H1 (cell line): Measurements from ENCODE around the gene PDE4C. TPM values are rescaled to one million over a fixed set of nuclear protein-coding genes. Genes with fewer than 3 reads are reported as not detected.

Experiments
- EGR1 ChIP-seq: IDR thresholded peaks from 2 replicates; pipeline ENCODE4 v1.6.1; 2011; ENCODE audit warnings: low read depth, low read length, borderline replicate concordance
- RAD21 ChIP-seq, 2 experiments: IDR thresholded peaks in 1 of 2; conservative IDR thresholded peaks in 1 of 2; 2 replicates each; pipeline ENCODE4 v1.6.1; 2011; ENCODE audit warnings: low read depth in 2 of 2, low read length in 2 of 2, improper control_type of control experiment in 1 of 2, inconsistent platforms in 1 of 2, mild to moderate bottlenecking in 1 of 2, moderate library complexity in 1 of 2
- polyA plus RNA-seq, 7 experiments: library from polyadenylated mRNA; depleted of rRNA in 3 of 7; stranded (reverse) in 5 of 7; unstranded in 2 of 7; fragments of >200 nt in 5 of 7; fragments of 200-250 nt in 2 of 7; gene quantifications; 1 replicate in 5 of 7; 2 replicates in 1 of 7; 4 replicates in 1 of 7; pipeline versions ENCODE4 v1.2.1 to v1.2.3, GENCODE V29; 2011 to 2013; ENCODE audit warnings: missing spikeins in 2 of 7, mixed read lengths in 2 of 7
- total RNA-seq: library from RNA; stranded (reverse); fragmentation: NEBNext Ultra II Directional; extraction: Animal tissue kit (Norgen Biotek cat#: 25700); gene quantifications from 2 replicates; pipeline ENCODE4 v1.2.1, GENCODE V29; 2021

Gene PDE4C
- total and polyA plus RNA-seq, 2 of the 8 experiments (the other 6 are each of a cell fraction or from before 2014, with no cell fraction given), result 2.7 to 3.1 TPM

DNA sequence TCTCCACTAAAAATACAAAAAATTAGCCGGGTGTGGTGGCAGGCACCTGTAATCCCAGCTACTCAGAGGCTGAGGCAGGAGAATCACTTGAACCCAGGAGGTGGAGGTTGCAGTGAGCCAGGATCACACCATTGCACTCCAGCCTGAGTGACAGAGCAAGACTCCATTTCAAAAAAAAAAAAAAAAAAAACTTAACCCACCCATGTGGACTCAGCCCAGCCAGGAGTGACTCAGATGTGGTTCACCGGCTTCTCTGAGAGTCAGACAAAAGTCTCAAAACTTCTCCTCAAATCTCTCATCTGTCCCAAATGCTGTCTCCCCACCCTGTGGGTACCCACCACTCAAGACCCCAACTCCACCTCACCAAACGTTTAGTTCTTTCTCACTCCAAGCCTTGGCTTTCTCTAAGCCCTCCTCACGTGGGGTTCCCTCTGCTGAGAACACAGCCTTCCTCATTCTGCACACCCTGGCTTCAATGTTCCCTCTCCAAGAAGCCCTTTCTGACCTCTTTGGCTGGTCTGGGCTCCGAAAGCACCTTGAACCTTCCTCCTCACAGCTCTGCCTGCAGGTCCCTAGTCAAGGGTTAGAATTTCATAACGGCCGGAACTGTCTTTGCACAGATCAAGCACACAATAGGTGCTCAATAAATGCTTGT is 11.3 kb downstream of the PDE4C start (continued):
- no peak for TF ChIP-seq EGR1
- TF ChIP-seq RAD21 (IDR thresholded peaks at IDR 0.05 in 1 of 2, conservative IDR thresholded peaks at IDR 0.05 in 1 of 2; ENCODE audit: low read depth in 2 of 2, low read length in 2 of 2), result no peak
